WTC11 (cell line): ENCODE results near the gene CYP27A1.

Source experiments
- ETV6 ChIP-seq: sonication (generic); formaldehyde crosslinking; IDR thresholded peaks from 2 replicates; pipeline ENCODE4 v1.8.1; 2022; ENCODE audit warnings: mild to moderate bottlenecking, missing genetic modification reagents
- STAT6 ChIP-seq: sonication (generic); formaldehyde crosslinking; conservative IDR thresholded peaks from 2 replicates; pipeline ENCODE4 v1.8.1; 2023; ENCODE audit warnings: mild to moderate bottlenecking, low read depth, missing genetic modification reagents, moderate library complexity

- no peak for TF ChIP-seq STAT6 (CRISPR knock-in tag)
- no peak for TF ChIP-seq ETV6 (CRISPR knock-in tag)
Measured at GRCh38 chr2:218826791-218827190, 44.8 kb downstream of the CYP27A1 start.
